ENCODE data around the gene RGS6.

DNA sequence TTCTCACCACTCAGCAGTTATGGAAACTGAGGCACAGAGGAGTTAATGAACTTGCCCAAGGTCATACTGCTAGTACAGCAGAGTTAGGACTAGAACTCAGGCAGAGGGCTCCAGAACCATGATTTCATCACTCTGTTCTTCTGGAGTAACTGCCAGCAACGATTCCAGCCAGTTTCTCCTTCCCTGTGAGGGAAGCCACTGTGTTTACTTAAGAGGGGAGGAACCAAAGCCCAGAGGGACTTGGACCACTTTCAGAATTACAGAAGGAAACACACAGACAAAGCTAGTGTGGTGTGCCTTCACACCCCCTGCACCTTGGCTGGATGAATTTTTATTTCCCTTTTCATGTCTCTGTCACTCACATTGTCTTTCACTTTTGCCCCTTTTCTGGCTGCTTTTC lies 563.4 kb downstream of the RGS6 start:
- TF ChIP-seq, protein P1, sequence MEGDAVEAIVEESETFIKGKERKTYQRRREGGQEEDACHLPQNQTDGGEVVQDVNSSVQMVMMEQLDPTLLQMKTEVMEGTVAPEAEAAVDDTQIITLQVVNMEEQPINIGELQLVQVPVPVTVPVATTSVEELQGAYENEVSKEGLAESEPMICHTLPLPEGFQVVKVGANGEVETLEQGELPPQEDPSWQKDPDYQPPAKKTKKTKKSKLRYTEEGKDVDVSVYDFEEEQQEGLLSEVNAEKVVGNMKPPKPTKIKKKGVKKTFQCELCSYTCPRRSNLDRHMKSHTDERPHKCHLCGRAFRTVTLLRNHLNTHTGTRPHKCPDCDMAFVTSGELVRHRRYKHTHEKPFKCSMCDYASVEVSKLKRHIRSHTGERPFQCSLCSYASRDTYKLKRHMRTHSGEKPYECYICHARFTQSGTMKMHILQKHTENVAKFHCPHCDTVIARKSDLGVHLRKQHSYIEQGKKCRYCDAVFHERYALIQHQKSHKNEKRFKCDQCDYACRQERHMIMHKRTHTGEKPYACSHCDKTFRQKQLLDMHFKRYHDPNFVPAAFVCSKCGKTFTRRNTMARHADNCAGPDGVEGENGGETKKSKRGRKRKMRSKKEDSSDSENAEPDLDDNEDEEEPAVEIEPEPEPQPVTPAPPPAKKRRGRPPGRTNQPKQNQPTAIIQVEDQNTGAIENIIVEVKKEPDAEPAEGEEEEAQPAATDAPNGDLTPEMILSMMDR (IDR thresholded peaks at IDR 0.05; ENCODE audit: insufficient read depth, low read depth, low read length): no peak
- no peak for TF ChIP-seq EZH2 (IDR thresholded peaks at IDR 0.05; ENCODE audit: insufficient read depth, low read length)

Data from astrocyte (in vitro differentiated cells and primary cell).